Endothelial cell of umbilical vein (primary cell): Measurements from ENCODE around the gene TUBB4A. TPM values are rescaled to one million over a fixed set of nuclear protein-coding genes. Genes with fewer than 3 reads are reported as not detected.

ENCODE experiments used
- BruUV-seq: library from RNA; stranded (reverse); fragments of 400-500 nt; replicated peaks from 2 replicates; lab custom pipeline; 2021; lab: Mats Ljungman, UMichigan
- CTCF ChIA-PET: fragments of 300-600, 350-600 bp; sonication (Branson Sonifier 250); formaldehyde crosslinking; loops from one replicate; lab custom pipeline; 2021; ENCODE audit warnings: antibody characterized with exemption, inconsistent platforms; lab: Charles Lee
- POLR2A ChIA-PET: fragments of 300-600, 350-600 bp; sonication (Branson Sonifier 250); formaldehyde crosslinking; loops from one replicate; lab custom pipeline; 2021; ENCODE audit warnings: antibody characterized with exemption, inconsistent platforms; lab: Charles Lee
- DNase-seq: peaks from one replicate; pipeline ENCODE4 v3.0.0-alpha.2; 2011; ENCODE audit warnings: low read depth, low spot score
- FAIRE-seq: peaks from 2 replicates; lab custom pipeline; 2011; peaks lifted over from hg19 to GRCh38; lab: Jason Lieb, UNC
- H2AFZ ChIP-seq: 2 replicates; pipeline ENCODE4 v1.6.0; 2012; ENCODE audit warnings: low read depth, low read length, control low read depth, inconsistent platforms
- H3K27ac ChIP-seq: 2 replicates; pipeline ENCODE4 v1.5.1; 2011; ENCODE audit warnings: low read depth, mild to moderate bottlenecking, control low read depth, low read length, moderate library complexity; ENCODE audit not compliant: insufficient read depth
- H3K27me3 ChIP-seq, 2 experiments: 2 replicates each; pipeline versions ENCODE4 v1.6.0 to v1.6.1; 2011; ENCODE audit warnings: low read length in 2 of 2, mixed read lengths in 1 of 2; ENCODE audit not compliant: control insufficient read depth in 2 of 2, insufficient read depth in 2 of 2
- H3K36me3 ChIP-seq, 2 experiments: 2 replicates in 1 of 2; 3 replicates in 1 of 2; pipeline ENCODE4 v1.5.1; 2011; ENCODE audit warnings: low read length in 2 of 2, mild to moderate bottlenecking in 1 of 2, moderate library complexity in 1 of 2; ENCODE audit not compliant: control insufficient read depth in 2 of 2, insufficient read depth in 2 of 2; ENCODE audit errors: extremely low read depth in 1 of 2
- H3K4me1 ChIP-seq: 3 replicates; pipeline ENCODE4 v1.5.1; 2011; ENCODE audit warnings: mild to moderate bottlenecking, low read length; ENCODE audit not compliant: control insufficient read depth, insufficient read depth; ENCODE audit errors: extremely low read depth
- H3K4me2 ChIP-seq: 2 replicates; pipeline ENCODE4 v1.6.1; 2011; ENCODE audit warnings: low read length, control low read depth, mixed read lengths; ENCODE audit not compliant: insufficient read depth
- H3K4me3 ChIP-seq, 3 experiments: fragments of 200-600 bp in 1 of 3; sonication (generic), shearing (Covaris generic) in 1 of 3; replicated peaks in 1 of 3; 2 replicates each; pipeline ENCODE4 v1.5.1; 2011 to 2016; ENCODE audit warnings: control low read depth in 3 of 3, low read length in 3 of 3, mild to moderate bottlenecking in 2 of 3, inconsistent platforms in 1 of 3, low read depth in 1 of 3, moderate library complexity in 1 of 3; ENCODE audit not compliant: insufficient read depth in 1 of 3
- H3K79me2 ChIP-seq: 2 replicates; pipeline ENCODE4 v1.6.0; 2012; ENCODE audit warnings: low read length, inconsistent platforms; ENCODE audit not compliant: control insufficient read depth, insufficient read depth
- H3K9ac ChIP-seq: replicated peaks from 2 replicates; pipeline ENCODE3; 2011; ENCODE audit warnings: low read length, control low read depth; ENCODE audit not compliant: insufficient read depth; ENCODE audit errors: extremely low read depth
- H3K9me1 ChIP-seq: replicated peaks from 3 replicates; pipeline ENCODE4 v1.6.0; 2011; ENCODE audit warnings: mild to moderate bottlenecking, low read length; ENCODE audit not compliant: control insufficient read depth, insufficient read depth; ENCODE audit errors: extremely low read depth
- H3K9me3 ChIP-seq: replicated peaks from 2 replicates; pipeline ENCODE4 v1.5.1; 2012; ENCODE audit warnings: low read length, inconsistent platforms; ENCODE audit not compliant: control insufficient read depth, insufficient read depth
- H4K20me1 ChIP-seq: replicated peaks from 2 replicates; pipeline ENCODE3; 2011; ENCODE audit warnings: mild to moderate bottlenecking, low read length; ENCODE audit not compliant: control insufficient read depth, insufficient read depth; ENCODE audit errors: extremely low read depth
- CTCF ChIP-seq, 2 donors: IDR thresholded peaks; 1 replicate in 1 of 2; 2 replicates in 1 of 2; pipeline ENCODE4 v1.5.1; 2011; ENCODE audit warnings: low read length in 2 of 2, mild to moderate bottlenecking in 2 of 2, moderate library complexity in 2 of 2, control low read depth in 1 of 2, inconsistent platforms in 1 of 2, low read depth in 1 of 2; ENCODE audit not compliant: insufficient read depth in 1 of 2; ENCODE audit errors: extremely low read depth in 1 of 2
- EZH2 ChIP-seq: IDR thresholded peaks from 2 replicates; pipeline ENCODE4 v1.6.1; 2012; ENCODE audit warnings: borderline replicate concordance, low read depth, mild to moderate bottlenecking, moderate library complexity, low read length, inconsistent platforms; ENCODE audit not compliant: severe bottlenecking
- FOS ChIP-seq: IDR thresholded peaks from 2 replicates; pipeline ENCODE4 v1.6.1; 2011; ENCODE audit warnings: mild to moderate bottlenecking, low read length, moderate library complexity, borderline replicate concordance; ENCODE audit not compliant: insufficient read depth
- GATA2 ChIP-seq: IDR thresholded peaks from 2 replicates; pipeline ENCODE4 v1.7.0; 2011; ENCODE audit warnings: low read depth, mild to moderate bottlenecking, moderate library complexity, mixed read lengths, low read length; ENCODE audit not compliant: insufficient read length, insufficient read depth
- JUN ChIP-seq: IDR thresholded peaks from 2 replicates; pipeline ENCODE4 v1.6.1; 2011; ENCODE audit warnings: borderline replicate concordance, low read depth; ENCODE audit not compliant: insufficient read length, insufficient read depth
- MAX ChIP-seq: IDR thresholded peaks from 2 replicates; pipeline ENCODE4 v1.6.1; 2011; ENCODE audit not compliant: insufficient read depth, insufficient read length
- MYC ChIP-seq: IDR thresholded peaks from one replicate; pipeline ENCODE4 v1.6.1; 2011; ENCODE audit warnings: mild to moderate bottlenecking, low read depth, low read length
- POLR2A ChIP-seq: IDR thresholded peaks from 2 replicates; pipeline ENCODE4 v1.6.1; 2012; ENCODE audit warnings: low read depth, mild to moderate bottlenecking, control low read depth, low read length
- POLR2AphosphoS5 ChIP-seq: IDR thresholded peaks from 2 replicates; pipeline ENCODE4 v1.6.1; 2012; ENCODE audit warnings: low read depth, mild to moderate bottlenecking, control low read depth, low read length, moderate library complexity; ENCODE audit not compliant: insufficient read depth
- dilution Hi-C: fragments of 300-500 bp; cut with MboI; formaldehyde crosslinking; loops from one replicate; pipeline ENCODE4 v1.15.0; 2019; ENCODE audit warnings: low sequenced_read_pairs; ENCODE audit not compliant: extremely low pct_ligation_motif_present
- intact Hi-C: fragments of 100-400 bp; cut with micrococcal nuclease; formaldehyde crosslinking; loops from one replicate; pipeline ENCODE4 v1.10.0; 2022
- polyA plus RNA-seq, 4 experiments: library from polyadenylated mRNA; depleted of rRNA in 3 of 4; stranded (reverse) in 3 of 4; unstranded in 1 of 4; fragments of >200 nt; gene quantifications; 2 replicates each; pipeline versions ENCODE4 v1.2.1 to v1.2.3, GENCODE V29; 2011 to 2012; ENCODE audit warnings: missing spikeins in 1 of 4
- total RNA-seq: library from RNA; stranded (reverse); gene quantifications from 2 replicates; pipeline ENCODE4 v1.2.3, GENCODE V29; 2021

The TUBB4A gene
- total and polyA plus RNA-seq, 2 donors (not counting 3 experiments of a cell fraction or from before 2014, with no cell fraction given) = not detected

GRCh38 chr19:6483235-6483634 is 18.9 kb downstream of the TUBB4A start:
- no peaks in the 10 kb centered on the region for H3K27me3 ChIP-seq
- H3K9ac ChIP-seq = no peak overlapping the region
- DNase-seq (no peak), FAIRE-seq (no peak)
- no peak overlapping the region for H3K4me3 ChIP-seq
- ChIA-PET CTCF (interaction anchor here (0.7 to 2.4 kb wide), 5 partner anchors 14 to 380 kb away, joined by 3 to 7 read pairs (median 3); no protein-coding TSS in a partner anchor), POLR2A (no interaction called here)
- no TSS peak for BruUV-seq
- TF ChIP-seq FOS = no peak
- TF ChIP-seq MYC = no peak
- no peak for TF ChIP-seq MAX
- no peak for TF ChIP-seq GATA2
- no peak for TF ChIP-seq POLR2A
- no peak for TF ChIP-seq CTCF (IDR thresholded peaks at IDR 0.05; ENCODE audit: extremely low read depth in 1 of 2, insufficient read depth in 1 of 2, low read depth in 1 of 2, low read length in 2 of 2)
- no peak for TF ChIP-seq EZH2
- TF ChIP-seq POLR2AphosphoS5 = no peak
- no peak for TF ChIP-seq JUN
- no peaks in the 10 kb centered on the region for H3K79me2 ChIP-seq
- H3K9me3 ChIP-seq = no peaks in the 10 kb centered on the region
- H3K27ac ChIP-seq = no peak overlapping the region
- H3K9me1 ChIP-seq = no peaks in the 10 kb centered on the region
- H3K36me3 ChIP-seq = no peaks in the 10 kb centered on the region
- no peaks in the 10 kb centered on the region for H4K20me1 ChIP-seq
- no peak overlapping the region for H3K4me2 ChIP-seq
- intact Hi-C loops (loop anchor here (2.0 kb wide), 1 partner anchor 380 kb away; no protein-coding TSS in a partner anchor), dilution Hi-C loops (no loop called here)
- no peaks in the 10 kb centered on the region for H3K4me1 ChIP-seq
- no peak overlapping the region for H2AFZ ChIP-seq
